K562 treated with DMSO at 1 percent for 48 hours (cell line): ENCODE data around the gene HMGXB4. TPM values are rescaled to one million over a fixed set of nuclear protein-coding genes. Genes with fewer than 3 reads are reported as not detected.

Experiments
- total RNA-seq: library from RNA; unstranded; fragments of 300-600 nt; gene quantifications from 2 replicates; pipeline ENCODE4 v1.2.3, GENCODE V29; 2022; ENCODE audit warnings: low replicate concordance; ENCODE audit errors: extremely low read depth

The HMGXB4 gene
- not detected in 2 replicates for total RNA-seq

GRCh38 chr22:35257321-35258190 lies at the start of gene HMGXB4:
HMGXB4 (plus strand) TSS chr22:35257493; CDS start chr22:35262391, 4,898 bp downstream.

GRCh38 chr22:35299673-35300499 lies 42.6 kb downstream of the HMGXB4 start, which contains the start of gene TOM1:
TOM1 (plus strand) TSS chr22:35299894; CDS start chr22:35299929, 35 bp downstream.

Other genes starting within 250 kb of the HMGXB4 start
- not detected in 2 replicates for gene ISX, start 191.3 kb upstream of the HMGXB4 start, total RNA-seq
- gene TOM1, start 42.4 kb downstream of the HMGXB4 start, total RNA-seq = not detected in 2 replicates
- gene HMOX1, start 123.6 kb downstream of the HMGXB4 start, total RNA-seq = not detected in 2 replicates
- gene MCM5, start 142.6 kb downstream of the HMGXB4 start, total RNA-seq = not detected in 2 replicates